HG02970 (cell line): Measurements from ENCODE around the gene NOVA2.

Experiments
- ATAC-seq: cut with Tn5 transposase; IDR thresholded peaks from one replicate; pipeline ENCODE4 v1.9.1; 2021; ENCODE audit warnings: mild to moderate bottlenecking, moderate library complexity, moderate number of reproducible peaks; ENCODE audit not compliant: unreplicated experiment, low FRiP score

The NOVA2 gene

DNA sequence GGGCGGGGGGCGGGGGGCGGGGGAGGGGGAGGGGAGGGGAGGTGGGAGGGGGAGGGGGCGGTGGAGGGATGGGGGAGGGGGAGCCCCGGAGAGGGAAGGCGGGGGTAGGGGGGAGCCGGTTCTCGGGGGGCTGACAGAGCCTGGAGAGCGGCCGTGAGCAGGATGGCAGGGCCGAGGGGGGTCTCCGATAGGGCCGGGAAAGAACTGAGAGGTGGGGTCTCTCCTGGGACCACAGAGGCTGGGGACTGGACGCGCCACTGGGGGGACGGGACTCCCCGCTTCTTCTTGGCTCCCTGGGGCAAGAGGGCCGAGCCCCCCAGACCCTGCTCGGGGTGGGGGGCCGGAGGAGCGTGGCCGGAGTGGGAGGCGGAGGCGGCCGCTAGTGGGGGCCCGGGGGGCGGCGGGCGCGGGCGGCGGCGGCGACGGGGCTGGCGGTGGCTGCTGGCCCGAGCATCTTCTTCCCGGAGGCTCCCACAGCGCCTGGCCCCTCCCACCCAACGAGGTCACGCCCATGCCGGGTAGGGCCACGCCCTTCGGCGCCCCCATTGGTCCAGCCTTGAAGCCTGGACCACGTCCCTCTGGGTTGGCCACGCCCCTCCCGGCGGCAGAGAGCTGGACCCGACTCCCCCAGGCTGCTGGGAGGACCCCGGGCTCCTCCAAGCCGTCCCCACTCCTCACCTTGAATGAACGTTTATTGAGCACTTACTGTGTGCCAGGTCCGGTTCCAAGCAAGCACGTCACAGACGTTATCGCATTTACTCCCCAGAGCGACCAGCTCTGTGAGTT is at the start of gene NOVA2:
Gene NOVA2, minus strand, starts transcription at position 313 of the 786 bp plus-strand sequence. CDS start 514 bp downstream, outside the sequence.
- ATAC-seq: no peak

- no peak for ATAC-seq
These were observed 49.7 kb upstream of the NOVA2 start for GRCh38 chr19:46023311-46023779.

GRCh38 chr19:46022431-46023310 is 49.0 kb upstream of the NOVA2 start, which contains the start of gene PGLYRP1:
TSS of gene PGLYRP1 (minus strand) at chr19:46023053. CDS start at chr19:46023021, 32 bp downstream.
- no peak for ATAC-seq

DNA sequence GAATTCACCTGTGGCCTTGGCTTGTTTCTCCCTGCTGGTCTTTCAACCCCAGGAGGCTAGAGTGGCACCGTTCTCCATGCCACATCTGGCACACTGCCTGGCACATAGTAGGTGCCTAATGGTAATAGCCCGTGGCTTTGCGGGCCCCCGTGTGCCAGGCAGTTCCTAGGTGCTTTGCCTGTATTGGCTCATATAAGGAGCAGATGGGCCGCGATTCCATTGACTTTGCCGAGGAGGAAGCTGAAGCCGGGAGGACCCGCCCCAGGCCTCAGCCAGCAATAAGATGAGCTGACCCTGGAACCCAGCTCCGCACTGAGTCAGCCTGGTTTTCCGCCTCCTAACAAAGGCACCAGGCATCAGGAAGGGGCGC is 48.4 kb upstream of the NOVA2 start:
- ATAC-seq: no peak

- no peak for ATAC-seq
These were observed 47.9 kb upstream of the NOVA2 start for GRCh38 chr19:46021531-46022041.

GRCh38 chr19:46020819-46021125 is 47.1 kb upstream of the NOVA2 start:
- no peak for ATAC-seq

DNA sequence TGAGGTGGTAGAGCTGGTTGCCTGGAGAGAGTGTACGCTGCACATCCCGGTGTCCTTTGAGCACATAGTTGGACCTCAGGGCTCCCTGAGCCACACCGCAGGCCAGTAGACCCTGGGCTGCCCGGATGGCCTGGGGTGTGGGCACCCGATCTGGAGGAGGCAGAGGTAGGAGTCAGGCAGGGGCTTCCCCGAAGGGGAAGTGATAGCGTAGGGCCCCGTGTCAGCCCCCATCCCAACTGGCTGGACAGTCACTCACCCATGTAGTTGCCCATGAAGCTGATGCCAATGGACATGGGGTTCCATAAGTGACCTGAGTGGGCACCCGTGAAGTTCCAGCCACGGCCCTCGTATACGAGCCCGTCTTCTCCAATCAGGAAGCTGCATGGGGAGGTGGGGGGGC is 45.6 kb upstream of the NOVA2 start:
- no peak for ATAC-seq

DNA sequence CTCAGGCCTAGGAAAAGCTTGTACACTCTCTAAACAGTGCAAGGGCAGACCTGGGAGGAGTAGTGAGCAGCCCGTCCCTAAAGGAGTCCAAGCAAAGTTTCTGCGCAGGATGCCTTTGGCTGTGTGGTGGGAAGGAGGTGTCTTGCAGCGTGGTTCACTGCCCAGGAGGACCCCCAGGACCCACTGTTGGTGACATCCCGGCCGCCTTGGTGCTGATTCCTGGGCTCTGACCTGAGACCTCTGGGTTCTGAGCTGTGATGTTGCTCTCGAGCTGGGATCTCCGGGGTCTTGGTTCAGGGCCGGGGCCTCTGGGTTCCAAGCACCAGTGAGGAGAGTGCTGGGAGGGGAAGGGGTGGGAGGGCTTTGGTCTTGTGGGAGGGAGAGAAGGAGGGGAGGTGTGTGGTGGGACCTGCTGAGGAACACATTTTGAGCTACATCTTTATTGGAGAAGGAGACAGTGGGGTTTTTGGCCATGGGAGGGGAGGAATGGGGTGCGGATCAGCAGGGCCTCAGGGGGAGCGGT is 45.1 kb upstream of the NOVA2 start:
- no peak for ATAC-seq

GRCh38 chr19:46017874-46018675 is 44.4 kb upstream of the NOVA2 start:
- no peak for ATAC-seq

GRCh38 chr19:46017095-46017429 is 43.4 kb upstream of the NOVA2 start:
- ATAC-seq: no peak

DNA sequence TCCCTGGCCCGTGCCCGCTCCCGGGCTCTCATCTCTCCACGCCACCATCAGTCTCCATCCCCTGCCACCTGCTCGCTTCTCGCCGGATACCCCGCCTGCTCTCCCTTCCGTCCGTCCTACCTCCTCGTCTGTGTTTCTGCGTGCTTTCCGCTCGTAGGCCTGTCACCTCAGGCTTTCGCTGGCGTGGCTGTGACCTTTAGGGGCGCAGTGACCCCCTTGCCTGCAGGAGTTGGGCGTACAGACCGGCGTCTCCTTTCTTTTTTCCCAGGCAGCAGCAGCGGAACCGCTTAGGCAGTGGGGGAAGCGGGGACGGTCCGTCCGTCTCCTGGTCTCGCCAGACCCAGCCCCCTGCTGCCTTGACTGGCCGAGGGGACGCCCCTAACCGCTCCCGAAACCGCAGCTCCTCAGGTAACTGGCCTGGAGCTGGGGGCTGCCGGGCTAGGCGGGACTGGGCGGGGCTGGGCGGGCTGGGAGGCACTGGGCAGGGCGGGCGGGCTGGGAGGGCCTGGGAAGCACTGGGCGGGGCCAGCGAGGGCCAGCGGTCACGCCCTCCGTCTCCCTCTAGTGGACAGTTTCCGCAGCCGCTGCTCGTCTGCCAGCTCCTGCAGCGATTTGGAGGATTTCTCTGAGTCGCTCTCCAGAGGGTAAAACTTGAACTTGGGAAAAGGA is 42.9 kb upstream of the NOVA2 start:
- peak; percentile 55 for ATAC-seq

GRCh38 chr19:46015687-46016425 is 42.2 kb upstream of the NOVA2 start:
- no peak for ATAC-seq

DNA sequence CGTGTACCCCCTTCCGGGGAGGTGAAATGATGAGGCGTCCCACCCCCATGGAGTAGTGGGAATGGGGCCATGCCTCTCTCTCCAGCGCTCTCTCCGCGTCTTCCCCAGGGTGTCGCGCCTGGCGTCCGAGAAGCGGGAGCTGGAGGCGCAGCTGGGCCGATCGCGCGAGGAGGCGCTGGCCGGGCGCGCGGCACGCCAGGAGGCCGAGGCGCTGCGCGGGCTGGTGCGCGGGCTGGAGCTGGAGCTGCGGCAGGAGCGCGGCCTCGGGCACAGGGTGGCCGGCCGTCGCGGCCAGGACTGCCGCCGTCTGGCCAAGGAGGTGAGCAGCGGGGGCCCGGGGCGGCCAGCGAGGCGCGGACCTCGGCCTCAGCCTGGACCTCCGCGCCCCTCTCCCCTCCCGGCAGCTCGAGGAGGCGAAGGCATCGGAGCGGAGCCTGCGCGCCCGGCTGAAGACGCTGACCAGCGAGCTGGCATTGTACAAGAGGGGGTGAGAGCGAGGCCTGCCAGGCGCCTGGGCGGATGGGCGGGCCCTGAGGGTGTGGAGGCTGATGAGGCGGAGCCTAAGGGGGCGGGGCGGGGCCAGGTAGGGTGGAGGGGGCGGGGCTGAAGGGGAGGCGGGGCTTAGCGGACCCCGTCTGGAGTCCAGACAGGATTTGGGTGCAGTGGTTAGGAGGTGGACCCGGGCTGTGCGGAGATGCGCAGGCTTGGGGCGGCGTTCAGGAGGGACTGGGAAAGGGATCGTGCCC is 41.4 kb upstream of the NOVA2 start:
- no peak for ATAC-seq

DNA sequence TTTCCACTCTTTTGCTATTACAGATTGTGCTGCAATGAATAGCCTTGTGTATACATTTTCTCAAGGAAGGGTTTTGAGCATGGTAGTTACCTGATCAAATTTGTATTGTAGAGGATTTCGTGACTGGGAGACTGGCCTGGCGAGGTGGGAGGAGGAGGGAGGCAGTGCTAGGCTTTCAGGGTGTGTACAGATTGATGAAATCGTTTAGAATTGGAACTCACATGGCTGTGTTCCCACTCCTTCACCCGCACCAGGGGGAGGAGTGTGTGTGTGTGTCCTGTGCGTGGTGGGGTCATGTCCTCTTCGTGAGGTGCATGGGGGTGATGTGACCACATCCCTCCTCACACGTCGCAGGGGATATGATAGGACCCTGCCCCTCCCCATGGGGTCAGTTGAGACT is 40.9 kb upstream of the NOVA2 start:
- ATAC-seq: no peak

DNA sequence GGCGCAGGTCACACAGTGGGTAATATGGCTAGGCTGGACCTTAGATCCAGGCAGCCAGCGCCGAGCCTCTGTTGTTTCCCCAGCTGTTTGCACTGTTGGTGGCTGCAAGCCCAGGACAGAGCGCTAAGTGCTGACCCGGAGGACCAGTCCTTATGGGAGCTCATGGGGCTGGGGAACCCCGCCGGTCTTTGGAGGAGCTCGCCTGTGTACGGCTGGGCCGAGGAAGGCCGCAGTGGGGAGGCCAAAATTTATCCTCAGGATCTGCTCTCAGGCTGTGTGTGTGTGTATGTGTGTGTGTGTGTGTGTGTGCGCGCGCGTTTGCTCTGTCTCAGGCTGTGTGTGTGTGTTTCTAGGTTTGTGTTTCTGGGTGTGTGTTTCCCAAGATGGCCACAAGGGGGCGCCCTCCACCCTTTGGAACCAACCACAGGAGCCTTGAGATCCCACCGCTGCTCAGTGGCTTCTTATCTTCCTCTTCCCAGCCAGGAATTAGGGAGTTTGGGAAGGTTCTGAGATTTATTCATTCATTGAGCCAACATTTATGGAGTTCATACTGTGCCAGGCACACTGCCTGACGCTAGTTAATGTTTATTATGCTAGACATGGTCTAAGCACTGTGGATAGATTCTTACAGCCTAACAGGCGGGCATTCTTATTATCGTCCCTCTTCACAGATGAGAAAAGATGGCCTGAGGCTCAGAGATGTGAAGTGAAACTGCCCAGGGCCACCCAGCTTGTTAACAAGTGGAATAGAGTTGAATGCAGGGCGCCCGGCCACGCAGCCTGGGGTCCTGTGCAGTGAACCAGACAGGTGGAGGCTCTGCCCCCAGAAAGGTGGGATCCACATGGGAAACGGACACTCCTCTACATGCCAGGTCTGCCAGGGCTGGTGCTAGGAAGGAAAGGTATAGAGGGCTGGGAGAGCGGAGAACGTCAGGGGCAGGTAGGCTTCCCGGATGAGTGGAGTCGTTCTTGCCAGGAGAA is 36.2 kb upstream of the NOVA2 start:
- ATAC-seq: no peak

DNA sequence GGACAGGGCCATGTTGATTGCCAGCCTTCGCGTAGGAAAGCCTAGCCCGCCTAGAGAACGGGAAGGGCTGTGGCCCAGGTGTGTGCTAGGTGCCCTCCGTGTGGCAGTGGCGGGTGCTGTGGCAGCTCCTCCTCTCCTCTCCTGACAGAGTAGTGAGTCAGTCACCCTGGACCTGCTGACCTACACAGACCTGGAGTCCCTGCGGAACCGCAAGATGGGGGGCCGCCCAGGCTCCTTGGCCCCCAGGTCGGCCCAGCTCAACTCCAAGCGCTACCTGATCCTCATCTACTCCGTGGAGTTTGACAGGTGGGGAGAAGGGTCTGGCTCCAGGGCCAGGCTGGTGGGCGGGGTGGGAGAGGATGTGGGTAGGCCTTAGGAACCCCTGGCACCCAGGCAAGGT is 32.7 kb upstream of the NOVA2 start:
- ATAC-seq: no peak

- ATAC-seq: no peak
These were observed 29.1 kb upstream of the NOVA2 start for GRCh38 chr19:46002678-46003275.
